Stomach (tissue), 9 donors: ENCODE measurements around the gene FARS2. TPM values are rescaled to one million over a fixed set of nuclear protein-coding genes. Genes with fewer than 3 reads are reported as not detected.

Experiments used
- DNase-seq, 2 donors: peaks; one replicate each; pipeline versions ENCODE4 v3.0.0 to v3.0.0-alpha.2; 2013 to 2019
- H3K27ac ChIP-seq, 5 donors: fragments of 200-600 bp in 4 of 5; sonication (generic) in 4 of 5; one replicate each; pipeline ENCODE4 v1.5.1; 2013 to 2019; ENCODE audit warnings: mild to moderate bottlenecking in 1 of 5, moderate library complexity in 1 of 5
- H3K27me3 ChIP-seq, 3 donors: fragments of 200-600 bp; sonication (generic); one replicate each; pipeline ENCODE4 v1.5.1; 2017 to 2019; ENCODE audit warnings: mixed run types in 1 of 3
- H3K36me3 ChIP-seq, 4 donors: fragments of 200-600 bp; sonication (generic); 1 replicate in 3 of 4; 2 replicates in 1 of 4; pipeline ENCODE4 v1.5.1; 2016 to 2019
- H3K4me1 ChIP-seq, 4 donors: fragments of 200-600 bp; sonication (generic); one replicate each; pipeline ENCODE4 v1.5.1; 2016 to 2019
- H3K4me3 ChIP-seq, 4 donors: fragments of 200-600 bp; sonication (generic) in 3 of 4; one replicate each; pipeline ENCODE4 v1.5.1; 2016 to 2019; ENCODE audit warnings: mild to moderate bottlenecking in 1 of 4
- H3K9me3 ChIP-seq, 4 donors: fragments of 200-600 bp; sonication (generic); one replicate each; pipeline ENCODE4 v1.5.1; 2016 to 2019
- EP300 ChIP-seq: sonication (generic); formaldehyde crosslinking; IDR thresholded peaks from one replicate; pipeline ENCODE4 v1.6.1; 2017; ENCODE audit warnings: antibody characterized with exemption
- POLR2A ChIP-seq, 4 donors: fragments of 450-650 bp; IDR thresholded peaks; one replicate each; pipeline ENCODE4 v1.6.1; 2016; ENCODE audit warnings: antibody characterized with exemption in 4 of 4, control low read depth in 2 of 4, mild to moderate bottlenecking in 1 of 4, moderate library complexity in 1 of 4
- POLR2AphosphoS5 ChIP-seq, 3 donors: sonication (generic); formaldehyde crosslinking; IDR thresholded peaks; one replicate each; pipeline ENCODE4 v1.6.1; 2016; ENCODE audit warnings: antibody characterized with exemption in 3 of 3
- WGBS, 5 donors: extraction: QIAGEN DNeasy Blood & Tissue Kit in 3 of 5; methylation state at CpG; one replicate each; pipeline versions ENCODE4 v1.1.5 to v1.1.7; 2013 to 2018; 5-methylcytosine and 5-hydroxymethylcytosine counted together
- intact Hi-C: fragments of 100-400 bp; cut with DNase I; formaldehyde crosslinking; loops from one replicate; pipeline ENCODE4 v1.15.1; 2023; ENCODE audit warnings: low total_unique reads
- polyA plus RNA-seq, 3 donors: library from polyadenylated mRNA; stranded (reverse); fragments of 200-250 nt; gene quantifications; one replicate each; pipeline ENCODE4 v1.2.3, GENCODE V29; 2013
- total RNA-seq, 5 donors: library from RNA; depleted of rRNA; stranded (reverse); fragments of >200 nt; gene quantifications; one replicate each; pipeline versions ENCODE4 v1.1.0 to v1.2.3, GENCODE V29; 2014 to 2016
- TF ChIP-seq, protein P1 (sequence below), 7 experiments: fragments of 450-650 bp in 4 of 7; fragments of 200-600 bp in 3 of 7; sonication (generic) in 3 of 7; IDR thresholded peaks; one replicate each; pipeline ENCODE4 v1.5.1; 2016 to 2019; ENCODE audit warnings: antibody characterized with exemption in 7 of 7, control low read depth in 2 of 7, mild to moderate bottlenecking in 1 of 7
- donor health status: healthy with polysubstance abuse.
- donor health status: Bipolar disorder and iron deficiency.
- donor health status: healthy.

Gene FARS2
- total and polyA plus RNA-seq, 8 donors: 3.8 to 47.8 (median 15.9) TPM

DNA sequence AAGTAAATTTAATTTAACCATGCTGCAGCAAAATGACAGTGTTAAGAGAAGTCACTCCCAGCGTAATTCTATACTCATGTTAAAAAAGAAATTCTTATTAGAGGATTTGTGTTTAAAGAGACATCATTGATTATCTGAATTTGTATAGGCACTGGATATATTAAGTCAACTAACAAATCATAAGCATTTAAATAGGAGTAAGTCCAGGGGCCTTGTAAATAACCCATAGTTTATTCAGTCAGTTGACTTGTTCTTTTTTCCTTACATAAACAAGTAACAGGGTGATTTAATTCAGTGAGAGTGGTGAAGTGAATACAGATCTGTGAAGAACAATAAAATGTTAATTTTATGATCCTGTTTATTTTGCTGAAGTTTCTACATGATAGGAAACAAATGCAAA, 23.0 kb upstream of the FARS2 start:
- H3K27ac ChIP-seq: no peak overlapping the region
- no peaks in the 10 kb centered on the region for H3K4me1 ChIP-seq
- intact Hi-C loops: no loop called here
- H3K9me3 ChIP-seq: no peaks in the 10 kb centered on the region
- DNase-seq: no peak
- H3K36me3 ChIP-seq: peaks cover 0 to 25% (median 16%) of the 10 kb centered on the region in 4 donors
- no peak overlapping the region for H3K4me3 ChIP-seq
- TF ChIP-seq, protein P1, sequence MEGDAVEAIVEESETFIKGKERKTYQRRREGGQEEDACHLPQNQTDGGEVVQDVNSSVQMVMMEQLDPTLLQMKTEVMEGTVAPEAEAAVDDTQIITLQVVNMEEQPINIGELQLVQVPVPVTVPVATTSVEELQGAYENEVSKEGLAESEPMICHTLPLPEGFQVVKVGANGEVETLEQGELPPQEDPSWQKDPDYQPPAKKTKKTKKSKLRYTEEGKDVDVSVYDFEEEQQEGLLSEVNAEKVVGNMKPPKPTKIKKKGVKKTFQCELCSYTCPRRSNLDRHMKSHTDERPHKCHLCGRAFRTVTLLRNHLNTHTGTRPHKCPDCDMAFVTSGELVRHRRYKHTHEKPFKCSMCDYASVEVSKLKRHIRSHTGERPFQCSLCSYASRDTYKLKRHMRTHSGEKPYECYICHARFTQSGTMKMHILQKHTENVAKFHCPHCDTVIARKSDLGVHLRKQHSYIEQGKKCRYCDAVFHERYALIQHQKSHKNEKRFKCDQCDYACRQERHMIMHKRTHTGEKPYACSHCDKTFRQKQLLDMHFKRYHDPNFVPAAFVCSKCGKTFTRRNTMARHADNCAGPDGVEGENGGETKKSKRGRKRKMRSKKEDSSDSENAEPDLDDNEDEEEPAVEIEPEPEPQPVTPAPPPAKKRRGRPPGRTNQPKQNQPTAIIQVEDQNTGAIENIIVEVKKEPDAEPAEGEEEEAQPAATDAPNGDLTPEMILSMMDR (IDR thresholded peaks at IDR 0.05): no peak
- no peak for TF ChIP-seq POLR2A (IDR thresholded peaks at IDR 0.05)
- no peak for TF ChIP-seq POLR2AphosphoS5 (IDR thresholded peaks at IDR 0.05)
- TF ChIP-seq EP300: no peak
- 94 to 100% (median 95%) methylated on average over 1 of the region's 1 CpG for WGBS, 5 donors
- H3K27me3 ChIP-seq: no peaks in the 10 kb centered on the region

DNA sequence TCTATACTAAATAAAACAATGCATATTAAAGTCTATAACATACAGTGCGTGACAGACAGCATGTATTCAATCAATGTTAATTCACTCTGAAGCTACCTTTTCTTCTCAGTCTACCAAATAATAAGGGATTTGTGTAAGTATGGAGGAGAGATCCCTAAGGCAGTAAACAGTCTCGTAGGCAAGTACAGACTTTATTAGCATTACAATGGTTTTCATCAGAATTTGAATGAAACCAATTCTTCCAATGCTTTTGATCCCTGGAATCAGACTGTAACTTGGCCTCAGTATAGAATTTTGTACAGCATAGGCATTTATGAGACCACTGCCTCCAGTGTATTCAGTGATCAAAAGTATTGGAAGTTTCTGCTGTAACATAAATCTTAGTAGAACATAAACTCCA, 20.1 kb upstream of the FARS2 start:
- H3K4me1 ChIP-seq: no peaks in the 10 kb centered on the region
- H3K4me3 ChIP-seq: no peak overlapping the region
- H3K27me3 ChIP-seq: no peaks in the 10 kb centered on the region
- no peak overlapping the region for H3K27ac ChIP-seq
- WGBS, 5 donors: 92 to 96% (median 94%) methylated on average over 2 of the region's 2 CpGs
- H3K36me3 ChIP-seq: peaks cover 0 to 13% (median 9%) of the 10 kb centered on the region in 4 donors
- H3K9me3 ChIP-seq: no peaks in the 10 kb centered on the region
- DNase-seq: no peak
- intact Hi-C loops: no loop called here
- TF ChIP-seq EP300: no peak
- TF ChIP-seq, protein P1 (IDR thresholded peaks at IDR 0.05): no peak
- TF ChIP-seq POLR2A (IDR thresholded peaks at IDR 0.05): no peak
- TF ChIP-seq POLR2AphosphoS5 (IDR thresholded peaks at IDR 0.05): no peak

DNA sequence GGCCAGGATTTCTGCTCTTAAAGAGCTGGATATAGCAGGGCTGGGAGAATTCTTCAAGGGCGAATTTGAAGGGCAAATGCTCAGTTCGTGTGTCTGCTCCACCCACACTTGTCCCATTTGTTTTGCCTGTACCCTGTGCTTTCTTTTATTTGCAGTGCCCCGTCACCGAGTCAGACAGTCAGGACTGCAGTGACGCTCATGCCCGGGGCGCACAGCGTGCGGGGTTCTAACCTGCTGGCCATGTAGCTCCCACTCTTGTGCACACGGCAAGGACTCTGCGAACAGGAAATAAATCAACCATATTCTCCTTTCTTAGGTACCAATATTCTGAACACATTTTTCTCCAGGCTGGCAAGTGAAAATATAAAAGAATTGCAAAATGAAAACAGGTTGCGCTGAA, 18.2 kb upstream of the FARS2 start:
- 82 to 96% (median 88%) methylated on average over 12 of the region's 12 CpGs for WGBS, 5 donors
- H3K4me1 ChIP-seq: no peaks in the 10 kb centered on the region
- H3K27me3 ChIP-seq: no peaks in the 10 kb centered on the region
- no peak overlapping the region for H3K4me3 ChIP-seq
- TF ChIP-seq, protein P1 (IDR thresholded peaks at IDR 0.05): no peak
- TF ChIP-seq POLR2AphosphoS5 (IDR thresholded peaks at IDR 0.05) (no peak), POLR2A (IDR thresholded peaks at IDR 0.05) (no peak), EP300 (no peak)
- DNase-seq: no peak
- H3K27ac ChIP-seq: no peak overlapping the region
- H3K36me3 ChIP-seq: peaks cover 0 to 12% (median 9%) of the 10 kb centered on the region in 4 donors
- no peaks in the 10 kb centered on the region for H3K9me3 ChIP-seq
- intact Hi-C loops: no loop called here

DNA sequence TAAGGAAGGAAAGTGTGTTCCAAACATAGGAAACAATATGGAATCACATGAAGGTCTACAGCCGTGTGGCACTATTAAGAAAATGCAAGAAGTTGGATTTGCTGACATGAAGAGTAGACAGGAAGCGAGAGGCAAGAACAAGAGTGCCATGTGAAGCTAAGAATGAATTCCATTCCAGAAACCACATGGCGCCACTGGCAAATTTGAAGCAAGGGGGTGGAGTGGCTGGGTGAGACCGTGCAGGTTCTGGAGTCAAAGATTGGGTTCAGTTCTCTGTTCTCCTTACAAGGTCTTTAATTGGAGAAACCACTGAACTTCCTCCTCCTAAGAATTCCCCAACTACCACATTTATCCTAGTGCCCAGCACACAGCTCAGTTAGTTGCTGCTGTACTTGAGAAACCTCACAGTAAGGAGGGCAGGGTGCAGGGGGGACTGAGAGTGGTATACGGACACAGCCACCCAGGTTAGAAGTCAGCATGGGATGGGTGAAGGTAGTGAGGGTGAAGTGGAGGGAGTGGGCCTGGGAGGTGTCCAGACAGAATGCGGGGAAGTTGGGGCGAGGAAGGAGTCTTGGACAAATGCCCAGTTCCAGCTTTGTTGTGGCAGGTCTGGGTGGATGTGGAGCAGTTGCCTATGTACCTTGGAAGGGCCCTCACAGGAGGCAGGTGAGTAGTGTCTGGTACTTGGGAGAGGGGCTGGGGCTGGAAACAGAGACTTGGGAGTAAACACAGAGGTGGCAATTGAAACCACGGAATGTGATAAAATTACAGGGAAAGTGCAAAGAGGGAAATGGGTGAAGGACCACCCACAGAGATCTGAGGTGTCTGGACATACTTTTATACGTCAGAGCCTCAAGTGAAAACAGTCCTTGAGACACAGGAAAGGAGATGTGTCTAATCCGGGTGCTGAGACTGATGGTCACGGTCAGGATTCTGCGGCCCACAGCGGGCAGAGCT, 14.9 kb upstream of the FARS2 start:
- WGBS, 5 donors: 77 to 81% (median 79%) methylated on average over 13 of the region's 13 CpGs
- no peaks in the 10 kb centered on the region for H3K27me3 ChIP-seq
- H3K4me1 ChIP-seq: no peaks in the 10 kb centered on the region
- H3K27ac ChIP-seq: no peak overlapping the region
- TF ChIP-seq, protein P1 (IDR thresholded peaks at IDR 0.05): no peak
- no peaks in the 10 kb centered on the region for H3K9me3 ChIP-seq
- peaks cover 0 to 4% (median under 1%) of the 10 kb centered on the region in 4 donors for H3K36me3 ChIP-seq
- intact Hi-C loops: no loop called here
- no peak for DNase-seq
- H3K4me3 ChIP-seq: no peak overlapping the region
